WTC11 (cell line): Measurements from ENCODE around the gene N4BP2L2.

ENCODE experiments used
- CREM ChIP-seq: sonication (generic); formaldehyde crosslinking; IDR thresholded peaks from 2 replicates; pipeline ENCODE4 v1.8.1; 2022; ENCODE audit warnings: mild to moderate bottlenecking, missing genetic modification reagents, moderate library complexity
- KAT7 ChIP-seq: sonication (generic); formaldehyde crosslinking; IDR thresholded peaks from 2 replicates; pipeline ENCODE4 v1.8.1; 2023; ENCODE audit warnings: missing genetic modification reagents, mild to moderate bottlenecking, borderline replicate concordance
- NR1H2 ChIP-seq: sonication (generic); formaldehyde crosslinking; IDR thresholded peaks from 2 replicates; pipeline ENCODE4 v1.9.0; 2021; ENCODE audit warnings: mild to moderate bottlenecking, moderate library complexity, missing genetic modification reagents
- USF1 ChIP-seq: sonication (generic); formaldehyde crosslinking; IDR thresholded peaks from 2 replicates; pipeline ENCODE4 v1.8.0; 2022; ENCODE audit warnings: mild to moderate bottlenecking, missing genetic modification reagents
- ZBTB21 ChIP-seq: sonication (generic); formaldehyde crosslinking; IDR thresholded peaks from 2 replicates; pipeline ENCODE4 v1.8.1; 2023; ENCODE audit warnings: mild to moderate bottlenecking, missing genetic modification reagents, borderline replicate concordance
- ZNF121 ChIP-seq: sonication (generic); formaldehyde crosslinking; IDR thresholded peaks from 2 replicates; pipeline ENCODE4 v1.8.0; 2023; ENCODE audit warnings: missing genetic modification reagents

- TF ChIP-seq ZNF121 (CRISPR knock-in tag): no peak
- no peak for TF ChIP-seq ZBTB21 (CRISPR knock-in tag)
- no peak for TF ChIP-seq USF1
- TF ChIP-seq CREM (CRISPR knock-in tag): no peak
- no peak for TF ChIP-seq NR1H2 (CRISPR knock-in tag)
- TF ChIP-seq KAT7 (CRISPR knock-in tag): no peak
Observed at GRCh38 chr13:32423592-32423991, 115.0 kb downstream of the N4BP2L2 start.
